ENCODE measurements around the gene DTHD1. TPM values are rescaled to one million over a fixed set of nuclear protein-coding genes. Genes with fewer than 3 reads are reported as not detected.

DTHD1 gene
- total RNA-seq, 4 donors from 2014 or later, result 0.68 to 1.3 TPM; not detected in 2

GRCh38 chr4:36391411-36391810 is 110.0 kb downstream of the DTHD1 start:
- Histone ChIP-seq H3K36me3 (no peaks in the 10 kb centered on the region), H3K27me3 (no peaks in the 10 kb centered on the region), H3K4me1 (peaks cover 0 to 3% (median under 1%) of the 10 kb centered on the region in 4 donors), H3K9me3 (no peaks in the 10 kb centered on the region), H3K4me3 (no peak overlapping the region), H3K27ac (no peak overlapping the region)
- DNase-seq, result no peak
- WGBS, 2 donors (ENCODE audit: low coverage in 1 of 2), result 74 to 86% methylated on average over 2 of the region's 2 CpGs
- in situ Hi-C loops (cut with MboI; ENCODE audit: low pct_ligation_motif_present in 1 of 4, low pct_unique_long_range_greater_than_20kb in 1 of 4, low sequenced_read_pairs in 3 of 4) (no loop called here), intact Hi-C loops (cut with DNase I; ENCODE audit: low total_unique reads) (no loop called here)
- TF ChIP-seq POLR2AphosphoS5 (IDR thresholded peaks at IDR 0.05) (no peak), POLR2A (IDR thresholded peaks at IDR 0.05) (no peak), EP300 (IDR thresholded peaks at IDR 0.05; ENCODE audit: low read depth) (no peak), CTCF (IDR thresholded peaks at IDR 0.05) (no peak)

- in situ Hi-C loops (cut with MboI; ENCODE audit: low pct_ligation_motif_present in 1 of 4, low pct_unique_long_range_greater_than_20kb in 1 of 4, low sequenced_read_pairs in 3 of 4) (no loop called here), intact Hi-C loops (cut with DNase I; ENCODE audit: low total_unique reads) (no loop called here)
- WGBS, 2 donors (ENCODE audit: low coverage in 1 of 2), result 63 to 74% methylated on average over 1 of the region's 1 CpG
- no peaks in the 10 kb centered on the region for H3K9me3 ChIP-seq
- no peak for DNase-seq
- no peaks in the 10 kb centered on the region for H3K36me3 ChIP-seq
- H3K27me3 ChIP-seq, result no peaks in the 10 kb centered on the region
- no peak overlapping the region for H3K27ac ChIP-seq
- no peaks in the 10 kb centered on the region for H3K4me1 ChIP-seq
- H3K4me3 ChIP-seq, result no peak overlapping the region
- TF ChIP-seq POLR2A (IDR thresholded peaks at IDR 0.05), result no peak
- no peak for TF ChIP-seq CTCF (IDR thresholded peaks at IDR 0.05)
- TF ChIP-seq EP300 (IDR thresholded peaks at IDR 0.05; ENCODE audit: low read depth), result no peak
- TF ChIP-seq POLR2AphosphoS5 (IDR thresholded peaks at IDR 0.05), result no peak
These were observed 110.6 kb downstream of the DTHD1 start for GRCh38 chr4:36392024-36392423.

GRCh38 chr4:36392916-36393315 is 111.5 kb downstream of the DTHD1 start:
- H3K36me3 ChIP-seq, result no peaks in the 10 kb centered on the region
- intact Hi-C loops (cut with DNase I; ENCODE audit: low total_unique reads), result no loop called here
- H3K27ac ChIP-seq, result no peak overlapping the region
- no peak overlapping the region for H3K4me3 ChIP-seq
- no peaks in the 10 kb centered on the region for H3K9me3 ChIP-seq
- 80 to 88% methylated on average over 4 of the region's 4 CpGs for WGBS, 2 donors (ENCODE audit: low coverage in 1 of 2)
- no peak for DNase-seq
- no peaks in the 10 kb centered on the region for H3K4me1 ChIP-seq
- H3K27me3 ChIP-seq, result no peaks in the 10 kb centered on the region
- in situ Hi-C loops (cut with MboI; ENCODE audit: low pct_ligation_motif_present in 1 of 4, low pct_unique_long_range_greater_than_20kb in 1 of 4, low sequenced_read_pairs in 3 of 4), result no loop called here
- TF ChIP-seq POLR2A (IDR thresholded peaks at IDR 0.05), result no peak
- TF ChIP-seq CTCF (IDR thresholded peaks at IDR 0.05), result no peak
- TF ChIP-seq POLR2AphosphoS5 (IDR thresholded peaks at IDR 0.05), result no peak
- TF ChIP-seq EP300 (IDR thresholded peaks at IDR 0.05; ENCODE audit: low read depth), result no peak

Other genes with a start within 250 kb of the DTHD1 start
- gene ARAP2, start 37.1 kb upstream of the DTHD1 start, total RNA-seq, result 100 to 1,000 TPM in 1 of 4 donors, 10 to 100 TPM in 3; 42.3 to 108 (median 50.3) TPM